Gastroesophageal sphincter (tissue), 4 donors: ENCODE measurements around the gene CERS3. TPM values are rescaled to one million over a fixed set of nuclear protein-coding genes. Genes with fewer than 3 reads are reported as not detected.

Experiments used
- ATAC-seq: fragments of 150-250 bp; one replicate; pipeline ENCODE4 v1.9.1; 2016; ENCODE audit warnings: mild to moderate bottlenecking, moderate library complexity
- H3K27ac ChIP-seq, 4 donors: fragments of 200-600 bp; sonication (generic) in 3 of 4; 1 replicate in 3 of 4; 2 replicates in 1 of 4; pipeline ENCODE4 v1.5.1; 2016 to 2019
- H3K27me3 ChIP-seq: fragments of 200-600 bp; sonication (generic); one replicate; pipeline ENCODE4 v1.5.1; 2019
- H3K36me3 ChIP-seq, 2 donors: fragments of 200-600 bp; sonication (generic); one replicate each; pipeline ENCODE4 v1.5.1; 2019; ENCODE audit warnings: control low read depth in 1 of 2
- H3K4me1 ChIP-seq, 3 donors: fragments of 200-600 bp; sonication (generic); 1 replicate in 2 of 3; 2 replicates in 1 of 3; pipeline ENCODE4 v1.5.1; 2016 to 2019; ENCODE audit warnings: control low read depth in 2 of 3
- H3K4me3 ChIP-seq, 2 donors: fragments of 200-600 bp; sonication (generic); one replicate each; pipeline ENCODE4 v1.5.1; 2019; ENCODE audit warnings: mild to moderate bottlenecking in 1 of 2, moderate library complexity in 1 of 2
- H3K9me3 ChIP-seq, 3 donors: fragments of 200-600 bp; sonication (generic); one replicate each; pipeline ENCODE4 v1.5.1; 2017 to 2019; ENCODE audit warnings: control low read depth in 2 of 3
- CTCF ChIP-seq, 4 experiments: fragments of 200-600 bp in 2 of 4; fragments of 450-650 bp in 2 of 4; sonication (generic) in 1 of 4; IDR thresholded peaks; one replicate each; pipeline ENCODE4 v1.5.1; 2017 to 2019; ENCODE audit warnings: antibody characterized with exemption in 4 of 4, mild to moderate bottlenecking in 2 of 4, moderate library complexity in 2 of 4
- EP300 ChIP-seq: sonication (generic); formaldehyde crosslinking; IDR thresholded peaks from one replicate; pipeline ENCODE4 v1.6.1; 2017; ENCODE audit warnings: antibody characterized with exemption, mild to moderate bottlenecking
- POLR2A ChIP-seq, 2 donors: fragments of 450-650 bp; IDR thresholded peaks; one replicate each; pipeline ENCODE4 v1.6.1; 2017; ENCODE audit warnings: antibody characterized with exemption in 2 of 2, mild to moderate bottlenecking in 2 of 2, moderate library complexity in 1 of 2
- POLR2AphosphoS5 ChIP-seq: sonication (generic); formaldehyde crosslinking; IDR thresholded peaks from one replicate; pipeline ENCODE4 v1.6.1; 2017; ENCODE audit warnings: antibody characterized with exemption
- WGBS, 2 donors: methylation state at CpG; one replicate each; pipeline ENCODE4 v1.1.5; 2018; ENCODE audit warnings: low coverage in 1 of 2; 5-methylcytosine and 5-hydroxymethylcytosine counted together
- total RNA-seq, 4 donors: library from RNA; depleted of rRNA; stranded (reverse); fragments of >200 nt; gene quantifications; one replicate each; pipeline ENCODE4 v1.1.0, GENCODE V29; 2016

CERS3 gene
- total RNA-seq, 4 donors from 2014 or later = 0.27 to 7.6 (median 1.1) TPM

- no peak overlapping the region for H3K27ac ChIP-seq
- ATAC-seq = no peak
- H3K9me3 ChIP-seq = no peaks in the 10 kb centered on the region
- H3K27me3 ChIP-seq = peaks cover 6% of the 10 kb centered on the region
- WGBS, 2 donors = 63 to 91% methylated on average over 4 to 11 of the region's 11 CpGs
- TF ChIP-seq POLR2A (IDR thresholded peaks at IDR 0.05) = no peak
- no peak for TF ChIP-seq EP300
- no peak for TF ChIP-seq CTCF (IDR thresholded peaks at IDR 0.05)
- TF ChIP-seq POLR2AphosphoS5 = no peak
- no peaks in the 10 kb centered on the region for H3K36me3 ChIP-seq
- no peaks in the 10 kb centered on the region for H3K4me1 ChIP-seq
- no peak overlapping the region for H3K4me3 ChIP-seq
These were observed 3.1 kb upstream of the CERS3 start for GRCh38 chr15:100531823-100532327.

- Histone ChIP-seq H3K27ac (no peak overlapping the region), H3K4me1 (peaks cover 0 to 6% (median 0%) of the 10 kb centered on the region in 3 donors), H3K4me3 (no peak overlapping the region), H3K9me3 (no peaks in the 10 kb centered on the region), H3K36me3 (no peaks in the 10 kb centered on the region), H3K27me3 (peaks cover 6% of the 10 kb centered on the region)
- no peak for ATAC-seq
- no peak for TF ChIP-seq CTCF (IDR thresholded peaks at IDR 0.05)
- TF ChIP-seq EP300 = no peak
- no peak for TF ChIP-seq POLR2A (IDR thresholded peaks at IDR 0.05)
- TF ChIP-seq POLR2AphosphoS5 = no peak
- WGBS, 2 donors = 84 to 87% methylated on average over 4 of the region's 4 CpGs
These were observed 2.5 kb upstream of the CERS3 start for GRCh38 chr15:100531204-100531603.

GRCh38 chr15:100529556-100529955 lies 806 bp upstream of the CERS3 start:
- no peak for ATAC-seq
- no peak for TF ChIP-seq POLR2AphosphoS5
- no peak for TF ChIP-seq CTCF (IDR thresholded peaks at IDR 0.05)
- no peak for TF ChIP-seq EP300
- TF ChIP-seq POLR2A (IDR thresholded peaks at IDR 0.05) = no peak

GRCh38 chr15:100526027-100526481 lies 2.7 kb downstream of the CERS3 start:
- TF ChIP-seq CTCF (IDR thresholded peaks at IDR 0.05) (no peak), POLR2AphosphoS5 (peak; percentile 54)
- no peaks in the 10 kb centered on the region for H3K27me3 ChIP-seq
- peak; percentile 88 for ATAC-seq
- peaks cover 0 to 18% (median 7%) of the 10 kb centered on the region in 3 donors for H3K4me1 ChIP-seq
- peak overlapping the region; percentile 29 to 56 (median 44) for H3K27ac ChIP-seq
- WGBS, 2 donors = 0 to 29% methylated on average over 1 to 2 of the region's 6 CpGs
- H3K9me3 ChIP-seq = no peaks in the 10 kb centered on the region
- no peak overlapping the region for H3K4me3 ChIP-seq
- no peaks in the 10 kb centered on the region for H3K36me3 ChIP-seq

More at GRCh38 chr15:100529556-100529955, 806 bp upstream of the CERS3 start:
- Histone ChIP-seq H3K36me3 (no peaks in the 10 kb centered on the region), H3K27ac (no peak overlapping the region), H3K4me1 (peaks cover 0 to 18% (median 7%) of the 10 kb centered on the region in 3 donors), H3K9me3 (no peaks in the 10 kb centered on the region), H3K4me3 (no peak overlapping the region), H3K27me3 (peaks cover 6% of the 10 kb centered on the region)
- WGBS, 2 donors = 79 to 87% methylated on average over 2 of the region's 2 CpGs

GRCh38 chr15:100525436-100525835 lies 3.3 kb downstream of the CERS3 start:
- no peak overlapping the region for H3K4me3 ChIP-seq
- no peaks in the 10 kb centered on the region for H3K36me3 ChIP-seq
- H3K27ac ChIP-seq = peak overlapping the region in 3 of 4 donors; percentile 29 to 56 (median 39)
- no peaks in the 10 kb centered on the region for H3K27me3 ChIP-seq
- WGBS, 2 donors = 31 to 33% methylated on average over 1 of the region's 1 CpG
- no peak for ATAC-seq
- no peaks in the 10 kb centered on the region for H3K9me3 ChIP-seq
- peaks cover 0 to 18% (median 7%) of the 10 kb centered on the region in 3 donors for H3K4me1 ChIP-seq
- TF ChIP-seq CTCF (IDR thresholded peaks at IDR 0.05) (no peak), EP300 (no peak), POLR2AphosphoS5 (no peak), POLR2A (IDR thresholded peaks at IDR 0.05) (no peak)
